Activated effector memory CD4-positive, alpha-beta T cell treated with anti-CD3 and anti-CD28 coated beads, Interleukin-2, amount 50 U/mL, for 16 hours (primary cell): Measurements from ENCODE around the gene MRGPRF.

Experiments used
- DNase-seq: peaks from one replicate; pipeline ENCODE4 v3.0.0-alpha.2; 2020

The MRGPRF gene

GRCh38 chr11:69001243-69002081 lies 11.6 kb downstream of the MRGPRF start:
- DNase-seq = peak; percentile 47

DNA sequence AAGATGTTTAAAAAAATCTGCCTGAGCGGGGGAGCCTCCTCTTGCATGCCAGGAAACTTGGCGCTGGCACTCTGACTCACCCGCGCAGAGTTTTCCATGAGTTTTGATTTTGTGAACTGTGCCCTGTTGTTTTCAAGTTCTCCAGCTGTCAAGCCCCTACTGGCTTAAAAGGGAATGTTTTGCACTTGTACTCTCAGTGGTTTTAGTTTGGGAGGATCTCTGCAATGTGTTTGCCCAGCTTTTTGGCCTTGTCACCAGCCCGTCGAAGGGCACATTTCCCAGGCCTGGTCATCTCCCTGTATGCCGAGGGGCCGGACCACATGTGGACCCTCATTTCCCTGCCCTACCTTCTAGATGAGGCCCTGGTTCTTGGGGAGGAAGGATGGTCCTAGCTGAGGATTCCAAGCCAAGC lies 12.2 kb downstream of the MRGPRF start:
- DNase-seq = peak; percentile 31

DNA sequence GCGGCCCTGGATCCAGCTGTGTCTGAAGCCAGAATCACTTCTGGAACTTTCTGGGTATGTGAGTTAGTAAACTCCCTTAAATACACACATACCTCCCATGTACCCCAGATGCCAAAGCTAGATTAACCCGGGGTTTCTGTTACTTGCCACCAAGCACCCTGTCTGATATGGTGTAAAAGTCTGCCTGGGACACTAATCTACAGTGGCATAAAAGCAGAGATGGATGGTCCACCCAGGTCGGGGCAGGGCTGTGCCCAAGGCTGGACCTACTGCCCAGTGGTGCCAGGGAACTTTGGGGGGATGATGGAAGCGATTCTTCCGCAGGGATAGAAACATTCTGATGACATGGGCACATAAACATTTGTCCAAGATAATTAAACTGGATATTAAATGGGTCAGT lies 12.7 kb downstream of the MRGPRF start:
- peak; percentile 16 for DNase-seq

- peak; percentile 12 for DNase-seq
Measured at GRCh38 chr11:68999748-69000355, 13.2 kb downstream of the MRGPRF start.

- DNase-seq = peak; percentile 21
Measured at GRCh38 chr11:68999093-68999747, 13.8 kb downstream of the MRGPRF start.

- DNase-seq = peak; percentile 55
Measured at GRCh38 chr11:68998390-68998911, 14.6 kb downstream of the MRGPRF start.

DNA sequence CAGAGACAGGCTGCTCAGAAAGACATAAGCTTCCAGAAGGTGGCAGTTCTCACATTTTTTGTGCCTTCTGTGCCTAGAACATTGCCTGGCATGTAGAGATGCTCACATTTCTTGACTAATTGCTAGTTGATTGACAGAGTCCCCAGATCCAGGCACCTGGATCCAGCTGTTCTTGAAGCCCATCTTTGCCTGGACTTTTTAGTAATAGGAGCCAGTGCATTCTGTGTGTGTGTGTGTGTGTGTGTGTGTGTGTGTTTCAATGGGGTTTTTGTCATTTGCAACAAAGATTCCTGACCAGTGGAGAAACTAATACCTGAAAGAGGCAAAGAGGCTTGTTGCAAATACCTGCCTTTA lies 15.1 kb downstream of the MRGPRF start:
- DNase-seq = no peak

DNA sequence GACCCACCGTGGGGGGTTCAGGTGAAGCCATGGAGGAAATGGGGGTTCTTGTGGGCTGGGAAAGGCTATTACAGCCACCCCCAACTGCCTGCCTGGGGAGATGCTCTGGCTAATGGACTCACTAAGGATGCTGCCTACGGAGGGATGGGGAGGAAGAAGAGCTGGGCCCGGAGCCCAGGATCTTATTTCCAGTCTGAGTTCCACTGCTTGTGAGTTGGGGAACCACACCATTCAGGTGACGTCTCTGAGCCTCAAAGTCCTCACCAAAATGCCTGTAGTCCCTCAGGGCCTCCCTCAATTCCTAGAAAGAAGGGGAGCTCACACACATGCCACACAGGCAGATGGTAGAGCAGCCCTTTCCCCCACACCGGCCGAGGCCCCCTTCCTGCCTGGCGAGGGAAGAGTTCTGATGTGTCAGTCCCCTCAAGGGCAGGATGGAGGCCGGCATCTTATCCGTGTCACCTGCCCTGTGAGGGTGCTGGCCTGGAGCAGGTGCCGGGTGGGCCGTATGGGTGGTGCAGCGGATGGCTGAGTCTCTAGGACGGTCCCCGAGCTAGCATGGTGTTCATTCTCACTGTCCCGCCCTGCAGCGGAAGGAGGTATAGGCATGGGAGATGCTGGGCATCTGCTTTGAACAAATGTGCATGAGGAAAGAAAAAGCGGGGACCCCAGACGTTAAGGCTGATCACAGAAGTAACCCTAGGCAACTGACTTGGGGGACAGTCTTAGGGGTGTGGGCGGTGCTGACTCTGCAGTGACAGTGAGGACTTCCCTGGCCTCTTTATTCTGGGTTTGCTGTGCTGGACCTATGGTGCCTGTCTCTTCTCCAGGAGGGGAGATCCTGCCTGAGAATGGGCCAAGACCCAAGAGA lies 15.7 kb downstream of the MRGPRF start:
- DNase-seq = peak; percentile 51

DNA sequence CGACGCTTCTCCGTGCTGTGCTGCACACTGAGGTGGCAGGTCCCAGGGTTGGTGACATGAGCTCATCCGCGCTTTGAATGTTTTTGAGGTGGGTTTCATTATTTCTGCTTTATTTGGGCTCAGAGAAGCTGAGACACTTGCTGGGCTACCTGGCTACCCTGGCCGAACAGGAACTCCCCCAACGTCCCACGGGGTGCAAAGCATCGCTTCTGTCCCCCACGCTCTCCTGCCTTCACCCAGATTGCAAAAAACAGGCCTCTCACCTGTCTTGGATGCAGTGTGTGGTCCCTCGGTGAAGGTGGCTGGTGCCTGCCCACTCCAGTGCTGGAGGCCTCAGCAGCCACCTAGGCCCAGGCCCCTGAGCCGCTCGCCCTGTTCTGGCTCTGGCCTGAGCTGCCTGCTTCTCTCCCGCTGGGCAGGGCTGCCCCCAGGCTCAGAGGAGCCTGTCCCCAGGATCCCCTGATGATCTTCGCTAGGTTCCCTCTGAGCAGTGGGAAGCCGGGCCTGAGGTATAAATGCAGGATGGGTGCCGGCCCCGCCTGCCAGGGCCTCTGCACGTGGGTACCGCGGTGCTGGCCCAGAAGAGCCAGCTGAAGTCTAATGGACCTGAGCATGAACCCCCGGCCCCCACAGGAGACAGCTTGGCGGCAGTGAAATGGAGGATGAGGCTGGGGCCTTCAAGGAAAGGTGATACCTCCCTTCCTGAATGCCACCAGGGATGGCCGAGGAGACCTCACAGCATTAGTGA lies 16.5 kb downstream of the MRGPRF start:
- DNase-seq = peak; percentile 38

- no peak for DNase-seq
Measured at GRCh38 chr11:68994894-68995285, 18.2 kb downstream of the MRGPRF start.

GRCh38 chr11:68994161-68994893 lies 18.7 kb downstream of the MRGPRF start:
- peak; percentile 43 for DNase-seq

DNA sequence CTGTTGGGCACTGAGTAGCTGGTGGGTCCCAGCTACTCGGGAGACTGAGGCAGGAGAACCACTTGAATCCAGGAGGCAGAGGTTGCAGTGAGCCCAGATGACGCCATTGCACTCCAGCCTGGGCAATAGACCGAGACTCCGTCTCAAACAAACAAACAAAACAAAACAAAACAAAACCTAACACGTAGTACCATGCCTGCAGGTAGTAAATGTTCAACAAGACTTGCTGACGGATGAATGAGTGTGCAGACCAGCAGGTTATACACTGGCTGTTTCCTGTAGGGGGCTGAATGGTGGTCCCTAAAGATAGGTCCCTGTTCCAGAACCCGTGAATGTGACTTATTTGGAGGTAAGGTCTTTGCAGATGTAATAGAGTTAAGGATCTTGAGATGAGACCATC lies 19.5 kb downstream of the MRGPRF start:
- DNase-seq = no peak

GRCh38 chr11:68992743-68993255 lies 20.2 kb downstream of the MRGPRF start:
- DNase-seq = peak; percentile 54

GRCh38 chr11:68990995-68991780 lies 21.9 kb downstream of the MRGPRF start:
- peak; percentile 42 for DNase-seq

DNA sequence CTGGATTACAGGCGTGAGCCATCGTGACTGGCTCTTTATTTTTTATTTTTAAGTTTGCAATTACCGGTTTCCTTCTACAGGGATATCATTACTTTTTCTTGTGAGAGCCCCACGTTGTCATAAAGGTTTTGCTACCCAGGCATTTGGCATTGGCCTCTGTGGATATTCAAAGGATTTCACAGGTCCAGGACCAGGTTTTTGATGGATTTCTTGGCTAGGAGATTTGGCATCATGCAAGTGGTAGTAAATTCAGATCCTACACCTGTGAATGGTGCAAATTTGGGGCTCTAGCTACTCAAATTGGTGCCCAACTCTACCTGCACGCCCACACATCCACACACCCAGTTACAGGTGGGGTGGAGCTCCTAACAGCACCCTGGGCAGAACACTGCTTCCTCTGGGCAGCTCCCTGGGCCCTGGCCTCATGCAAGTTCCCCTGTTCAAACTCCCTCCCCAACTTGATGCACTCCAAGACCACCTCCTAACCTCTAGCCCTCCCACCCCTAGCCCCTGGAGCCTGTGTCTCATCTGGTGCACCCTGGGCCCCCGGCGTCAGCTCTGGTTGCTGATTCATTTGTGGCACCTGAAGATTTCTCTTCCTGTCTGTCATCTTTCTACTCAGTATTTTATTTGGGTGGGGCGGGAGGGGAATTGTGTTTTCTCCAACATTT lies 23.0 kb downstream of the MRGPRF start:
- DNase-seq = peak; percentile 60

DNA sequence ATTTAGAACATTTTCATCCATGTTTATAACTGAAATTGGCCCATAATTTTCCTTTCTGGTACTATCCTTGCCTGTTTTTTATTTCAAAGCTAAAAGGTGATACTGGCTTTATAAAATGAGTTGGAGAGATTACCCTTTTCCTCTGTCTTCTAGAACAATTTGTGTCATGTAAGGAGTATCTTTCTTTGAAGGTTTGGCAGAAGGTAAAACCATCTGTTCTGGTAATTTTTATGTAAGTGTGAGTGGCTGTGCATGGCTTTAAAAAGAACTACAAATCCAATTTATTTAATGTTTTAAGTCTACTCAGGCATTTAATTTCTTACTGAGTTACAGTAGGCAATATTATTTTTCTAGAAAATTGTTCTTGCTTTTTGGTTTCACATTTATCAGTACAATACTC lies 24.6 kb downstream of the MRGPRF start:
- DNase-seq = no peak

GRCh38 chr11:68987211-68987610 lies 25.8 kb downstream of the MRGPRF start:
- no peak for DNase-seq

GRCh38 chr11:68983801-68984200 lies 29.2 kb downstream of the MRGPRF start:
- DNase-seq = no peak

GRCh38 chr11:68982134-68982533 lies 30.9 kb downstream of the MRGPRF start:
- no peak for DNase-seq

DNA sequence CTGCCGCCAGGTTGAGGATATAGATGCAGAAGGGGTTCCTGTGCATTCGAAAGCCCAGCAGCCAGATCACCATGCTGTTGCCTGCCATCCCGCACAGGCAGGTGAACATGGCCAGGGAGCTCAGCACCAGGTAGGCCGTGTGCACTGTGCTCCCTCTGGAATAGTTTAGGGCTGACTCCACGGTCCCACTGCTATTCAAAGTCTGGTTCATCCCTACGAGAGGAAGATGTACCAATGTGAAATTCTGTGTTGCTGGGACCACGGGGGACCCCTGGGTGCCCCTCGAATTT lies 32.3 kb downstream of the MRGPRF start, which contains the start of gene MRGPRD:
Gene MRGPRD (minus strand): TSS at position 211 of the 290 bp plus-strand sequence. CDS start 0 bp downstream, at position 211.
- DNase-seq = peak; percentile 22
